ENCODE data around the gene SACS.

- TF ChIP-seq, protein P1, sequence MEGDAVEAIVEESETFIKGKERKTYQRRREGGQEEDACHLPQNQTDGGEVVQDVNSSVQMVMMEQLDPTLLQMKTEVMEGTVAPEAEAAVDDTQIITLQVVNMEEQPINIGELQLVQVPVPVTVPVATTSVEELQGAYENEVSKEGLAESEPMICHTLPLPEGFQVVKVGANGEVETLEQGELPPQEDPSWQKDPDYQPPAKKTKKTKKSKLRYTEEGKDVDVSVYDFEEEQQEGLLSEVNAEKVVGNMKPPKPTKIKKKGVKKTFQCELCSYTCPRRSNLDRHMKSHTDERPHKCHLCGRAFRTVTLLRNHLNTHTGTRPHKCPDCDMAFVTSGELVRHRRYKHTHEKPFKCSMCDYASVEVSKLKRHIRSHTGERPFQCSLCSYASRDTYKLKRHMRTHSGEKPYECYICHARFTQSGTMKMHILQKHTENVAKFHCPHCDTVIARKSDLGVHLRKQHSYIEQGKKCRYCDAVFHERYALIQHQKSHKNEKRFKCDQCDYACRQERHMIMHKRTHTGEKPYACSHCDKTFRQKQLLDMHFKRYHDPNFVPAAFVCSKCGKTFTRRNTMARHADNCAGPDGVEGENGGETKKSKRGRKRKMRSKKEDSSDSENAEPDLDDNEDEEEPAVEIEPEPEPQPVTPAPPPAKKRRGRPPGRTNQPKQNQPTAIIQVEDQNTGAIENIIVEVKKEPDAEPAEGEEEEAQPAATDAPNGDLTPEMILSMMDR (IDR thresholded peaks at IDR 0.05): no peak
- TF ChIP-seq EP300 (IDR thresholded peaks at IDR 0.05): no peak
Measured at GRCh38 chr13:23357349-23357748, 76.2 kb downstream of the SACS start.
